GM21367 (cell line): ENCODE measurements around the gene ALPG.
"Not testable (repeated sequence)": the region's sequence is repeated elsewhere in the genome, so short reads cannot be mapped to it uniquely, and the experiment has no call there.

Experiments
- ATAC-seq: cut with Tn5 transposase; IDR thresholded peaks from one replicate; pipeline ENCODE4 v1.9.1; 2021; ENCODE audit not compliant: unreplicated experiment

Gene ALPG

GRCh38 chr2:232406556-232407310 lies at the start of gene ALPG:
Gene ALPG (plus strand): TSS chr2:232406844. CDS start chr2:232406895, 51 bp downstream.
- no peak for ATAC-seq

- ATAC-seq, result no peak
Observed at GRCh38 chr2:232361646-232362045, 45.0 kb upstream of the ALPG start.

- ATAC-seq, result no peak
Observed at GRCh38 chr2:232362174-232362900, 44.3 kb upstream of the ALPG start.

GRCh38 chr2:232363064-232363783 lies 43.4 kb upstream of the ALPG start:
- not testable (repeated sequence) for ATAC-seq

GRCh38 chr2:232363784-232364615 lies 42.6 kb upstream of the ALPG start:
- ATAC-seq, result no peak

- ATAC-seq, result not testable (repeated sequence)
Observed at GRCh38 chr2:232364806-232365594, 41.6 kb upstream of the ALPG start.

GRCh38 chr2:232365621-232366321 lies 40.9 kb upstream of the ALPG start:
- no peak for ATAC-seq

- not testable (repeated sequence) for ATAC-seq
Observed at GRCh38 chr2:232366461-232366860, 40.2 kb upstream of the ALPG start.

- no peak for ATAC-seq
Observed at GRCh38 chr2:232367016-232367415, 39.6 kb upstream of the ALPG start.

GRCh38 chr2:232367591-232368233 lies 38.9 kb upstream of the ALPG start:
- ATAC-seq, result no peak

- no peak for ATAC-seq
Observed at GRCh38 chr2:232368311-232368731, 38.3 kb upstream of the ALPG start.

GRCh38 chr2:232369126-232369951 lies 37.3 kb upstream of the ALPG start:
- no peak for ATAC-seq

- not testable (repeated sequence) for ATAC-seq
Observed at GRCh38 chr2:232370007-232370406, 36.6 kb upstream of the ALPG start.

GRCh38 chr2:232372231-232373208 lies 34.1 kb upstream of the ALPG start:
- ATAC-seq, result no peak

- ATAC-seq, result no peak
Observed at GRCh38 chr2:232374356-232374755, 32.3 kb upstream of the ALPG start.

GRCh38 chr2:232375164-232375563 lies 31.5 kb upstream of the ALPG start:
- no peak for ATAC-seq

GRCh38 chr2:232376260-232376659 lies 30.4 kb upstream of the ALPG start:
- ATAC-seq, result no peak
